Astrocyte of the spinal cord (primary cell): ENCODE measurements around the gene PSG2.
"Not testable (repeated sequence)": the region's sequence is repeated elsewhere in the genome, so short reads cannot be mapped to it uniquely, and the experiment has no call there.

Experiments
- DNase-seq: peaks from one replicate; pipeline ENCODE4 v3.0.0; 2011; ENCODE audit warnings: low read depth, low spot score
- H3K4me3 ChIP-seq: 2 replicates; pipeline ENCODE4 v1.5.1; 2011; ENCODE audit warnings: low read depth, mild to moderate bottlenecking, low read length, moderate library complexity
- in situ Hi-C: cut with HindIII; loops from 2 replicates; pipeline ENCODE4 v1.10.0; 2017; ENCODE audit warnings: low sequenced_read_pairs
- TF ChIP-seq, protein P1 (sequence below): IDR thresholded peaks from 2 replicates; pipeline ENCODE4 v1.5.1; 2012; ENCODE audit warnings: low read depth, mild to moderate bottlenecking, low read length, inconsistent platforms

PSG2 gene

DNA sequence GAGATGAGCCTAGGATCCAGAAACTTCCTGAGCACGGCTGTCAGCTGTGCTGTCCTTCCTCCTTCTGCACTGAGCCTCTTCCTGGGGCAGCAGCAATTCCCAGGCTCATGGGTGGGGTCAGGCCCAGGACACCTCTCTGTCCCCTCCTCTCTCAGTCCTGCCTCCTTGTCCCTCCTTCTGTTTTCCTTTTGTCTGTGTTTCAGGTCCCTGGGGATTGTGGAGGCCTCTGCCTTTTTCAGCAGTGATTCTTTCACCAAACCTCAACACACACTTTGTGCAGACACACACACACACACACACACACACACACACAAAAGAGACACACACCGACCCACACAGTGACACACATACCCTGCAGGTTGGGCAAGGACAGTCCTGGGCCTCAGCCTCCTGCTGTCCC is at the start of gene PSG2:
TSS of gene PSG2 (minus strand) at position 101 of the 400 bp plus-strand sequence. CDS start 132 bp downstream, outside the sequence.
- H3K4me3 ChIP-seq, in situ Hi-C loops, DNase-seq: not testable (repeated sequence)

DNA sequence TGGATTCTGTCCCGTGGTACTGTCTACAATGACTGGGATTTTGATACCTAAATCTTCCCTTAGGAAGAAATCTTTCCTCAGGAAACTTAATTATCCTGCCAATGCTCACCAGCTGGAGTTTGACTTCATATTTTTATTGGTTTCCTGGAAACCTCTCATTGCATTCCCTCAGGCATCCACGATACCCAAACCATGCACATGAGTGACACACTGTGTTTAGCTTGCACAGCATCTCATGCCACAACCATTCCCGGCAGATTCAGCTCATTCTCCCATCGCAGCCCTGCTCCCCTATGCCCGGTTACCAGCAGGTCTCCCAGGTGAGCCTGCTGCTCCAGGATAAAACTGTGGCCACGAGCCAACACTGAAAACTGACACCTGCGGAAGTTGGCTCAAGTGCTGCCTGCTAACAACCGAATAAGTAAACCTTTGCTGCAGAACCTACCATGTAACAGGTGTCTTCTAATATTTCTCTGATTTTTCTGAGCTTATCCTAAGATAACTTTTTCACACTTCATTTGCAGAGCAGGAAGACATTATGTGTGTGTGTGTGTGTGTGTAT is 48.9 kb upstream of the PSG2 start:
- in situ Hi-C loops: not testable (repeated sequence)

DNA sequence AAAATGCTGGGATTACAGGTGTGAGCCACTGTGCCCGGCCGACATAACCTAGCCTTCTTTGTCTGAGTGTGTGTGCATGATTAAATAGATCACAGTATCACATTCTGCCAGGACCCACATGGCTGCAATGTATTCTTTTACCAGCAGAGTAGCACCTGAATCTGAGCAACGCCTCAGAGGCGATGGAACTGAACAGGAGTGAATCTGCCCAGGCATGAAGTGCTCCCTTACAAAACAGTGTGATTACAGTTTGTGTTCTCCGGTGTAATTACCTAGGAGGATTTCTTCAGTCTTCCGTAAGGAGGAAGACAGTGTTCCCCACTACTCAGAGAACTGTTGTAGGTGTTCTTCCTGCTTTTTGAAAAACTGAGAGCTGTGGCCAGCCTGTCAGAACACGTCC is 46.7 kb upstream of the PSG2 start:
- DNase-seq, H3K4me3 ChIP-seq, in situ Hi-C loops: not testable (repeated sequence)

More for the DNA sequence above, 48.9 kb upstream of the PSG2 start:
- not testable (repeated sequence) for H3K4me3 ChIP-seq, DNase-seq

DNA sequence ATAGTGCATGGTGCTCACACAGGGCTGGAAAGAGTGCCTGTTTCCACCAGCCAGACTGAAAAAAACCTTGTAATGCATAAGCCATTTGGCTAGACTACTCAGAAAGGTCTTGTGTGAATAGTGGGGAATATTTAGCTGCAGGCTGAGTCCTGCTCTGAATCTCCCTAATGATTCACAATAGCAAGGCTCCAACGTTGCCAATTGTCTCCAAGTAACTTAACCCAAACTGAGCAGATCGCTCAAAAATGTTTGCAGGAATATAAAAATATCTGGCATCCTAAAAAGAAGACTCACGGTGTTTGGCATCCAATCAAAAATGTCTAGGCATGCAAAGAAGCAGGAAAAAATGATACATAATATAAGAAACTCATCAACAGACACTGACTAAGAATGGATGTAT is 44.8 kb upstream of the PSG2 start:
- in situ Hi-C loops, H3K4me3 ChIP-seq: not testable (repeated sequence)
- DNase-seq: peak; percentile 38

DNA sequence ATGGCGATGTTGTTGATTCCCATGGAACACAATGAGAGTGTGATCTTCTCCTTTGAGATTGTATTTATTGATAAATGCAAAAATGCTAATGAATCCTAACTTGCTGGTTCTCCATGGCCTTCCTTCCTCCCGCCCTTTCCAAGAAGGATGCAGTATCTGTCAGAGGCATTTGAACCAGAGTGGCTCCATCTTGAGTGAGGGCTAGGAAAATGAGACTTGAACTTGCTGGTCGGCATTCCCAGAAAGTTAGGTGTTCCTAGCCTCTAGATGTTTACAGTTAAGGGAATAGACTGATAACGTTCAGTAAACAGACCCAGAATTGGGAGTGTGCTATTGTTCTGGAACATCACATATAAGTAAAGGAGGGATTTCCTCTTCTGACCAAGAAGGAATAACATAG is 44.2 kb upstream of the PSG2 start:
- no peak for DNase-seq
- TF ChIP-seq, protein P1, sequence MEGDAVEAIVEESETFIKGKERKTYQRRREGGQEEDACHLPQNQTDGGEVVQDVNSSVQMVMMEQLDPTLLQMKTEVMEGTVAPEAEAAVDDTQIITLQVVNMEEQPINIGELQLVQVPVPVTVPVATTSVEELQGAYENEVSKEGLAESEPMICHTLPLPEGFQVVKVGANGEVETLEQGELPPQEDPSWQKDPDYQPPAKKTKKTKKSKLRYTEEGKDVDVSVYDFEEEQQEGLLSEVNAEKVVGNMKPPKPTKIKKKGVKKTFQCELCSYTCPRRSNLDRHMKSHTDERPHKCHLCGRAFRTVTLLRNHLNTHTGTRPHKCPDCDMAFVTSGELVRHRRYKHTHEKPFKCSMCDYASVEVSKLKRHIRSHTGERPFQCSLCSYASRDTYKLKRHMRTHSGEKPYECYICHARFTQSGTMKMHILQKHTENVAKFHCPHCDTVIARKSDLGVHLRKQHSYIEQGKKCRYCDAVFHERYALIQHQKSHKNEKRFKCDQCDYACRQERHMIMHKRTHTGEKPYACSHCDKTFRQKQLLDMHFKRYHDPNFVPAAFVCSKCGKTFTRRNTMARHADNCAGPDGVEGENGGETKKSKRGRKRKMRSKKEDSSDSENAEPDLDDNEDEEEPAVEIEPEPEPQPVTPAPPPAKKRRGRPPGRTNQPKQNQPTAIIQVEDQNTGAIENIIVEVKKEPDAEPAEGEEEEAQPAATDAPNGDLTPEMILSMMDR: no peak
- in situ Hi-C loops: no loop called here
- H3K4me3 ChIP-seq: no peak overlapping the region

DNA sequence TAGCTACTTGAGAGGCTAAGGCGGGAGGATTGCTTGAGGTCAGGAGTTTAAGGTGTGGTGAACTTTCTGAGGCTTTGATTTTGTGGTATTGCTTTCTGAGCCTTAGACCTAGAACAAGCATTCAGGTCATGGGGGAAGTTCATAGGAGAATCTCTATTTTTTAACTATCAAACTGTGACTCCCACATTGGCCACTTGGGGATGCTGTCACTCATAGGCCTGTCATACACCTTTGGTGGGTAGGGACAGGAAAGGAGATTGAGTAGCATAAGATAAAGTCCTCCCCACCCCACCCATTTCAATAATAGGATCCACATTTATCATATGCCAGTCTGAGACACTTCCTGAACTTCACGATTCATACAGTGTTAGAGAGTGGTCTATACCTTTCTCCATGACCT is 41.9 kb upstream of the PSG2 start:
- no peak for DNase-seq
- TF ChIP-seq, protein P1: no peak
- H3K4me3 ChIP-seq: no peak overlapping the region
- in situ Hi-C loops: no loop called here

DNA sequence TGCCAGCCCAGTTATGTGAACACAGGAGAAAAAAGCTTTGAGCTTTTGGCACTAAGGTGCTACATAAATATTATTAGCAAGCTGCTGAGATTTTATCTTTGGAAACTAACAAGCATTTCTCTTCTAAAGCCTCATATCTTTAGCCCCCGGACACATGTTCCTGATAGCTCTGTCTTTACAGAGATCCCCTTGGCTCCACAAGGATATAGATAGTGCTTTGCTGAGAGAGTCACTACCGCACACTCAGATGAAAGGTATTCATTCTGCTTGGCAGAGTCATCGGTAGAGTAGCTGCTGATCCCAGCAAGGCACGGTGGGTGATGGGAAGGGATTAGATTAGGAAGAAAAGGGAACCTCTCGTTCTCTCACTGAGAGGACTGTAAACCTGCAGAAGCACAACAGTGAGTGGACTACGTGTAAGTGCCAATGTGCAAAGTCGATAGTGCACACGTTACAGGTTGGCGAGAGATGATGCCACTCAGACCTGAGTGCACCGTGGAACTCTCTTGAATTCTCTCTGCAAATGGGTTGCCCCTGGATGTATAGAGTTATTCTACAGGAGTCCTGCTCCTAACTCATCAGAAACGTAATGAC is 38.0 kb upstream of the PSG2 start:
- in situ Hi-C loops, H3K4me3 ChIP-seq: not testable (repeated sequence)
- DNase-seq: peak; percentile 37

DNA sequence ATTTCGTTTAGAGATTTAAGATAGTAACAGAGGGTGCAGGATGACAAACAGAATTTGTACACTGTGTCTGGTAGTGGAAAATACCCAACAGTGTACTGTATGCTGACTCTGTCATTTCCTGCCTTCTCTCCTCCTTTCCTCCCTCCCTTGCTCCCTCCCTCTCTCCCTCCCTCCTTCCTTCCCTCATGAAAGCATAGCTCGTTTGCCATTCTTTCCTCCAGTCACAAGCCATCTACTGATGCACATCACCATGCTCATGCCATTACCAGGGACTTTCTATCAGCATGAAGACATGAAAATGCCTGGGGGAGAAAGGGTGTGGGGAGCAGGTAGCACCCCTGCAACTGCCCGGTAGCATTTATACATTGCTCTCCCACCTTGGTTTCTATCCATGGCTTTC is 37.0 kb upstream of the PSG2 start:
- in situ Hi-C loops, H3K4me3 ChIP-seq, DNase-seq: not testable (repeated sequence)

DNA sequence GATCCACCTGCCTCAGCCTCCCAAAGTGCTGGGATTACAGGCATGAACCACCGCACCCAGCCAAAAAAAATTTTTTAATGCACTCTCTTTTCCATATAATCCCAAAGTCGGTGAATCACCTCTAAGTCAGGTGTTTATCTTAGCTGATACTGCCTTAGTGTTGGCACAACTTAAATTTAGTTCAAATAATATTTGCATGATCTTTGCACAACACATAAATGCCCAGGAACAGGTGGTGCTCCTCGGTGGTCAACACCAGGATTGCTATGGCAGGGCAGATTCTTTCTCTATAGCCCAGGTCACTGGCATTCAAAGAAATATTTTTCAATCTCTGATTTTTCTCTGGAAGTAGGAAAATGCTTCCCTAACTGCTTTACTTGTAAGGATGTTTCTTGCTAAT is 33.9 kb upstream of the PSG2 start:
- H3K4me3 ChIP-seq, DNase-seq, in situ Hi-C loops: not testable (repeated sequence)

DNA sequence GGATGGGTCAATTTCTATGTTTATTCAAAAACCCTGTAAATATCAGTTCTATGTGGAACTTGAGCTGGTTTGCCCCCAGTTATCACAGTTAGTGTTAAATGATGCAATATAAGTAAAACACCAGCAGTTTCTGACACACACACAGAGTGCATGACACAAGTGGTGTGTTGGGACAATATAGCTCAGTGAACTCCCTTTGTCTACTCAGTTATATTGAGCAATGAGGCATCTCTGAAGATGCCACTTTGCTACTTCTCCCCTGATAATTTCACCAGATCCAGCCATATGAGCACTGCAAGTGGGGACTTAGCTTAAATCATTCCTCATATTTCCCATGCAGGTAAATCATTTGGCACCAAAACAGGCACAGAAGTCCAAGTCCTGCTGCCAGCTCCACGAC is 33.0 kb upstream of the PSG2 start:
- in situ Hi-C loops, DNase-seq, H3K4me3 ChIP-seq: not testable (repeated sequence)

DNA sequence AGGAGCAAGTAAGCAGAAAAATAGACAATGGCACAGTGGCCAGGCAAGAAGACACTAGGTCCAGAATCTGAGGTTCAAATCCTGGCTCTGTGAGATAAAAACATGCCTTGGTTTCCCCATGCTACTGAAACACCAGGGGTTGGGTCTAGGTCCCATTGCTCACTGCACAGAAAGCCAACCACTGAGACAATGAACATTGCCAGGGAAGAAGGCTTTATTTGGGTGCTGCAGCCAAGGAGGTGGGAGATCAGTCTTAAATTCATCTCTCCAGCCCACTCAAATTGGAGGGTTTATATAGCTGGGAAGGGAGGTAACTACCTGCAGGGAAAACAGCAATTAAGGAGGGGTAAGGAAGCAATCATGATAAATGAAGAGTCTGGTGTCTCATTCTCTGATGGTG is 32.6 kb upstream of the PSG2 start:
- H3K4me3 ChIP-seq, in situ Hi-C loops, DNase-seq: not testable (repeated sequence)

DNA sequence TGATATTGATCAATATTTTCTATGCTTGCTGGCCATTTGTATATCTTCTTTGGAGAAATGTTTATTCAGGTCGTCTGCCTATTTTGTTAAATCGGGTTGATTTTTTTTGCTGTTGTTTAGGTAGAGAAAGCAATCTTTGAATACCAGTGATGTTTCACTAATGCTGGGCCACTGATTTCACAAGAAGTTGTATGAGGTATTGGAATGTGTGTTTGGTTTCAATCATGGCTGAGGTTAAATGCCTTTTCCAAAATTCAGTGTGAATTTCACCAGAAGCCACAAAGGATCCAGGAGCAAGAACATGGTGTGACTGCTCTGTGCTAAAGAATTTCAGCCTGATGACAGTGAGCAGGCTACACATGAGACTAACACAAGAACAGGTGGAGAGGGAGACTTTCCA is 32.1 kb upstream of the PSG2 start:
- in situ Hi-C loops, DNase-seq, H3K4me3 ChIP-seq: not testable (repeated sequence)

DNA sequence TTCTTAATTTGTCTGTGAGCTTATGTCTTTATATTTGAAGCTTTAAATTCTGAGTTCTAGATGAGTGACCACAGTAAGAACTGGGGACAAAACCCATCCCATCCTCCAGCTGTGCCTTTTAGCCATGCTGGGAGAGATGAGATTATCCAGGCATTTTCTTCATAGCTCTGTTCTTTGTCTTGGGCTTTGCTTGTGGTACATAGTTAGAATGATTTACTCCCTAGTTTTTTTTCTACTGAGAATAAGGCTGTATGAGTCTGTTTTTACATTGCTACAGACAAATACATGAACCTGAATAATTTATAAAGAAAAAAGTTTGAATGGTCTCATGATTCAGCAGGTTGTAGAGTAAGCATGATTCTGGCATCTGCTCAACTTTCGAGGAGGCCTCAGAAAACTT is 24.9 kb upstream of the PSG2 start:
- in situ Hi-C loops, DNase-seq, H3K4me3 ChIP-seq: not testable (repeated sequence)
